ENCODE measurements around the gene WDR91.

The WDR91 gene

GRCh38 chr7:135211179-135211945, at the start of gene WDR91:
Gene WDR91 (minus strand): TSS chr7:135211526. CDS start chr7:135211502, 24 bp downstream.
- 0 out of 2 replicates have a peak, but pooled peaks have one; percentile 24 for TF ChIP-seq CTCF (IDR thresholded peaks at IDR 0.05)

- TF ChIP-seq CTCF (IDR thresholded peaks at IDR 0.05): no peak
These were observed 49.1 kb upstream of the WDR91 start for GRCh38 chr7:135260470-135260869.

- no peak for TF ChIP-seq CTCF (IDR thresholded peaks at IDR 0.05)
These were observed 48.4 kb upstream of the WDR91 start for GRCh38 chr7:135259702-135260101.

- TF ChIP-seq CTCF (IDR thresholded peaks at IDR 0.05): no peak
These were observed 47.3 kb upstream of the WDR91 start for GRCh38 chr7:135258585-135258984.

GRCh38 chr7:135257790-135258189, 46.5 kb upstream of the WDR91 start:
- no peak for TF ChIP-seq CTCF (IDR thresholded peaks at IDR 0.05)

- no peak for TF ChIP-seq CTCF (IDR thresholded peaks at IDR 0.05)
These were observed 42.8 kb upstream of the WDR91 start for GRCh38 chr7:135253851-135254771.

- TF ChIP-seq CTCF (IDR thresholded peaks at IDR 0.05): no peak
These were observed 40.4 kb upstream of the WDR91 start for GRCh38 chr7:135251496-135252391.

All from LNCAP (cell line).